ENCODE measurements around the gene TCAP.

The TCAP gene, protein sequence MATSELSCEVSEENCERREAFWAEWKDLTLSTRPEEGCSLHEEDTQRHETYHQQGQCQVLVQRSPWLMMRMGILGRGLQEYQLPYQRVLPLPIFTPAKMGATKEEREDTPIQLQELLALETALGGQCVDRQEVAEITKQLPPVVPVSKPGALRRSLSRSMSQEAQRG

DNA sequence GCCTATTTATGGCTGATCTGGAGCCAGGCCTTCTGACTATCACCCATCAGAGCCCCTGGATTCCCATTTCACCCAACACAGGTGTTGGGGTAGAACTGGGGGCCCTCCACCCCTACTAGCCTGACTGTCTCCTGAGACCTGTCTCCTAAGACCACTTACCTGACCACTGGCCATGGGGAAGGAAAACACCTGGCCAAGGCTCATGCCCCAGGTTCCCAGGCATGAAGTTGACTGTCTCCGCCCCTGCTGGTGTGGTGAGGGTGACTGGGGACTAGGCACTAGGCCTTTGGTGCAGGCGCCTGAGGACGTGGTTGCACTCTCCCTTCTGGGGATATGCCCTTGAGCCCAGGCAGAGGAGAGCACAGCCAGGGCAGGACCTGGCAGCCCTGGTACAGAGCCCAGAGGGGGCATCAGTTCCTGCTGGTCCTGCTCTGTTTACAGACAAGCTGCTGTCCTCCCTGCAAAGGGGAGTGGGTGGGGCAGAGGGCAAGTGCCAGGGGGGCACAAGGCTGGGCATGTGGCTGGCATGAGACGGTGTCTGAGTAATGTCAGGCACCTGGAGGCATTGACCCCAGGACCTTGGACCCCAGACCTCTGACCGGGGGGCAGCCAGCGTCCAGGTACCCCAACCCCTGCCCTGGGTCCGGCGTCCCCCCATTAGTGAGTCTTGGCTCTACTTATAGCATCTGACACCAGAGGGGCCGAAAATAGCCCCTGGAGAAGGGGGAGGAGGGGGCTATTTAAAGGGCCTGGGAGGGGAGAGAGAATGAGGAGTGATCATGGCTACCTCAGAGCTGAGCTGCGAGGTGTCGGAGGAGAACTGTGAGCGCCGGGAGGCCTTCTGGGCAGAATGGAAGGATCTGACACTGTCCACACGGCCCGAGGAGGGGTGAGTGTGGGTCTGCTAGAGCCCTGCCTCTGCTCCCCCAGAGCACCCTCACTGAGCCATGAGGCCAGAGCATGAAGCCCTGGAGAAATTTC, at the start of gene TCAP:
Gene TCAP (plus strand): TSS at position 769 of the 981 bp plus-strand sequence. CDS start 11 bp downstream, at position 780.
- DNase-seq, result peak; percentile 12

DNA sequence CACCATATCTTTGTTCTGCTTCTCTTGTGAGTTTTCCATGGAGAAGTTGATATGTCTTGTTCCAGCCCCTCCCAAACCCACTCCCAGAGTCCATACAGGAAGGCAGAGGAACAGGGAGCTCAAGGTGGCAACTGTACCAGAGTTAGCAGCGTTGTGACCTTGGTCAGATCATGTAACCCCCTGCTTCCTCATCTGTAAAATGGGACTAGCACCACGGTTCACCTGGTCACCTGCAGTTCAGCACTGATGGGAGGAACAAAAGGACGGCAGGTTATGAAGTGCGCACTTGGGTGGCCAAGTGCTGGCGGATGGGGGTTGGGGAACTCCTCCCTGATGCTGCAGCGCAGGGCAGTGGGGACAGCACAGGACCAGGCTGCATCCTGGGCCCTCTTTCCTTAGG, 49.7 kb upstream of the TCAP start:
- no peak for DNase-seq

DNA sequence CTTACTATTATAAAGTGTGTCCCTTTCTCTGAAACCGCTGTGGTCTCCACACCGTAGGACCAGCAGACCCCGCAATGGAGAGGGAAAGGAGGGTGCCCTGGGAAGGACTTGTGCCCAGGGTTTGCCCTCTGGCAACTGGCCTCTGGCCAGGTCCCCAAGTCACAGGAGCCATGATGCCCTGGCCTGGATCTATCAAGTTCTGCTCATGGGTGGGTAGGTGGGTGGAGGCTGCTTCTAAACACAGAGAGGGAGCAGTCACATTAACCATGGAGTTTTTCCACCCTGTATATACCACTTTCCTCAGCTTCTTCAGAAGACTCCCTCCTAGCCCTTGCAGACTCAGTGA, 48.1 kb upstream of the TCAP start:
- peak; percentile 45 for DNase-seq

DNA sequence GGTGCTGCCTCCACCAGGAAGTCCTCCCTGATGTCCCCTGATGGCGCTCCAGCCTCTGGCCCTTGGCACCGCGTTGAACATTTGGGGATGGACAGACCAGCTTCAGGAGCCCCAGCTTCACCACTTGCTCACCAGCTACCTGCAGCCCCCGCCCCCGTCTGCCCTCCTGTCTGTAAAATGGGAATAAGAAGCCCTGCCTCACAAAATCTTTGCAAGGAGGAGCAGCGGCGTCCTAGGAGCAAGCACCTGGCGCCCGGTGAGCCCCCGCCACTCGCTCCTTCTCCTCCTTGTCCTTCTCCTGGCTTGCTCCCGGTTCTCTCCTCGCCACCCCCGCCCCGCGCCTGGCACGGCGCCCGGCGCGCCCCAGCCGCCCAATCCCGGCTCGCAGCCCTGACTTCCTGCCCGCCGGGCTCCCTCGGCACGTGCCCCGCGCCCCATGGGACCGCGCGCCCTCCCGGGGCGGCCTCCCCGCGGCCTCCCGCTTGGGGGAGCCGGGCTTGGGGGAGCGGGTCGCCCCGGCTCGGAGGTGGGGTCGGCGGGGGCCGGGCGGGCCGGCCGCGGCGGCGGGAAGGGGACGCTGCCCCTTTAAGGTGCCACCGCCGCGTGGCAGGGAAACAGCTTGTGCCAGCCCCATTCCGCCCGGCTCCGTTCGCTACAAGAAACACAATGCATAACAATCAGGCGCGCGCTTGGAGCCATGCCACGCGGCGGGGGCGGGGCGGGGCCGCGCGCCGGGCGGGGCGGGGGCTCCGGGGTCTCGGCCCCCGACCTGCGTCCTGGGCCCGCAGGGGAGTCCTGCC, 47.5 kb upstream of the TCAP start:
- DNase-seq, result peak; percentile 85

DNA sequence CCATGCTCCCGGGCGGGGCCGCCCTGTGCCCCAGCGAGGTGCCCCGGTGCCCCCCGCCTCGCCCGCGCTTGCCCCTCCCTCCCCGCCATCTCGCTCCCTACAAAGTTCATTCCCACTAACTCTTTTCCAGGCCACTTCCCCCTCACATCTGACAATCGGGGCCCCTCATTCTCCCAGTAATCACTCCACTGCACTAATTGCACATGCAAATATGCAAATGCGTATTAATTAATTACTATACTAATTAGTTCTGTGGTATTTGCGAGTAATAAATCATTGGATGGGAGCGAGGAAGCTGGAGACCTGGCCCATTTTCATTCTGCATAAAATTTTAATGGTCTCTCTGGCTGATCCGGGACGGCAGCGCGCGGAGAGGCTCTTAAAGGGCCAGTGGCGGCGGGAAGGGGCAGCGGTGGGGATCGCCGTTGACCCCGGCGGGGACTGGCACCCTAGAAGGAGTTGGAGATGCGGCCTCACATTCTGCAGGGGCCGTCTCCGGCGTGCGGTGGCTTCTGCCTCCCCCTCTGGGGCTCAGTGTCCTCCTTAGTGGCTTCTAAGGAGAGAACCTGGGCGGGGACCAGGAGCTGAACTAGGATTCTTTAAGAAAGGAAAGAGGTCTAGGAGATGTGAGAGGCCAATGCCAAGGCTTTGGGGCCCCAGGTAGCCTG, 46.8 kb upstream of the TCAP start:
- peak; percentile 45 for DNase-seq

DNA sequence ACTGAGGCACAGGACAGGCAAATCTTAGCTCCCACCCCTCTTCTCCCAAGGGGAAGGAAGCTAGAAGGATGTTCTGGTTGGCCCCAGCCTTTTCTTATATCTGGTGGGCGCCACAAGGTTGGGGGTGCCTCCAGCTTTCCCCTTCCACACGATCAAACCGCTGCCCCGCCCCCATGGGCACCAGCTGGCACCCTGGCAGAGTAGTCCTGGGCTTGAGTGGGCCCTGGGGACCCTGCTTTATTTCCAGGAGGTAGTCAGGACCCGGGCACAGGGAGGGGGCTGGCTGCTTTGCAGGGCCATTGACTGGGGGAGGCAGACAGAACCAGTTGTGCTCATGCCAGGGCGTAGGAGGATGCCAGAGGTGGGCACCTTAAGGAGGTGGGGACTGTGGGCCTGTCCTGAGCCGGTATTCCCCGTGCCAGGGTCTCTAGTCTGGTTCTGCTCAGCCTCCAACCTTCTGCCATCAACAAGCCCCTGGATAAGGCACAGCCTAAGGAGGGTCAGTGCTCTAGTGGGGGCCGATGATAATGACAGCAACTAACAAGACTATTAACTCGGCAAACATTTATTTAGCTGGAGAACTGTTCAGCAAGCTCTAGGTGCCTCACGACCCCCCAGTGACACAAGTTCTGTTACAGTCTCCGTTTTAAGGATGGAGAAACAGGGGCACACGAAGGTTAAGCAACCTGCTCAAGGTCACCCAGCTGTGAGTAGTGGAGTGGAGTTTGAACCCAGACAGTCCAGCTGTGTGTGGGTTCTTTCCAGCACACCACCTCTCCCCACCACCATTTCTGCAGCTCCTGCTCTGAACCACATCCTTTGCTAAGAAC, 46.0 kb upstream of the TCAP start:
- no peak for DNase-seq

DNA sequence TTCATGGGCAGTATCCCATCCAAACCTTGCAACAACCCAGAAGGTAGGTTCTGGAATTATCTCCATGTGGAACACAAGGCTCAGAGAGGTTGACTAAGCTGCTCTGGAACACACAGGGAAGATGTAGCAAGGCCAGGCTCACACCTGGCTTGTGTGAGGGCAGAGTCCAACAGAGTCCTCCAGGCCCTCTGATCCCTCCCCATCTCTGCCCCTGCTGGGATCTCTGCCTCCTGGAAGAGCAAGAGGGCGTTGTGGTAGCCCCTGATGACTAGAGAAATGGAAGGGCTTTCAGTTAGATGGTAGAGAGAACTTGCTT, 45.4 kb upstream of the TCAP start:
- peak; percentile 28 for DNase-seq

DNA sequence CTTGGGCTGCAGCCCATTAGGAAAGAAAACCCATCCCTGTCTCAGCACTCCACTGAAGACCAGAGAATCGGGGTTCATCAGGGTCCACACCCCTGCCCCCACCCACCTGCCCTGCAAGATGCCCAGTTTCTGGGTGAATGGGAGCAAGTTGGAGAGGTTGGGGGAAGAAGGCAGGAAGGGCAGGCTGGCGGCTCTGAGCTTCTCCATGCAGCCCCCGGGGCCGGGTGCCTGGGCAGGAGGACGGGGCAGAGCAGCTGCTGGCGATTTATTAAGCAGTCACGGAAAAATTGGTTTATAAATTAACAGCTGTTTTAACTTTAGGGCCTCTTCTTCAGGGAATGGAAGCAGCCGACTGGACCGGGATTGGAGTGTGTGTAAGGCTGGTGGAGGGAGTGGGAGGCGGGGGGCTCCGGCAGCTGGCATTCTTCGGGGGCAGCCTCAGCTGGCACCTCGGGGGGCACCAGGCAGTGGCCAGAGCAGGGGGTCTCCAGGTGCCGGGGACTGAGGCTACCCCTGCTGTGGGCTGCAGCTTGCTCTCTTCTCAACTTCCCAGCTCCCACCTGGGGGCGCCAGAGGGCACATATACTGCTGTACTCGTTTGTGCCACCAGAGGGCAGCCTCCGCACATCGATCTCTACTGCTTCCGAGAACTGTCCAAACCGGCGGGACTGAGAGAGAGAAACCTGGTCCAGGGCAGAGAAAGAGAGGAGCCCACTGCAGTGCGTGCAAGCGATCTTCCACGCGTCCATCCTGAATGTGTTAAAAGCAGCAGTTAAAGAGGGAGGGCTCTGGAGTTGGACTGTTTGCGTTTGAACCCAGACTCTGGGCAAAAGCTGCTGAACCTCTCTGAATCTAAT, 43.4 kb upstream of the TCAP start:
- DNase-seq, result peak; percentile 84

DNA sequence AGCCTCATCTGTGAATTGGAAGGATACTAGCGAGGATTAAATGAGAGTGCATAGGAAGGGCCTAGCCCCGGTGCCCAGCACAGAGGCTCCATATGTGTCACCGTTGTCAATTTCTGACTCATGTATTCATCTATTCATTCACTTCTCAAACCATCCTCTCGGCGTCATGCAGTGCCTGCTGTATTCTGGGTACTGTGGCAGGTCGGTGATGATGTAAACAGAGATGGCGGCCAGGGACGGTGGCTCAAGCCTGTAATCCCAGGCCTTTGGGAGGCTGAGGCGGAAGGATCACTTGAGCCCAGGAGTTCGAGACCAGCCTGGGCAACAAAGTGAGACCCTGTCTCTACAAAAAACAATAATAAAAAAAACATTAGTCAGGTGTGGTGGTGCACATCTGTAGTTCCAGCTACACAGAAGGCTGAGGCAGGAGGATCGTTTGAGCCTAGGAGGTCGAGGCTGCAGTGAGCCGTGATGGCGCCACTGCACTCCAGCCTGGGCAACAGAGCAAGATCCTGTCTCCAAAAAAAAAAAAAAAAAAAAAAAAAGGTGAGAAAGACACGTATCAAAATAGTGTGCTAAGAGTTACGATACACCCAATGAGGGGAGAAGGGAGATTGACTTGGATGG, 42.7 kb upstream of the TCAP start:
- DNase-seq, result peak; percentile 58

DNA sequence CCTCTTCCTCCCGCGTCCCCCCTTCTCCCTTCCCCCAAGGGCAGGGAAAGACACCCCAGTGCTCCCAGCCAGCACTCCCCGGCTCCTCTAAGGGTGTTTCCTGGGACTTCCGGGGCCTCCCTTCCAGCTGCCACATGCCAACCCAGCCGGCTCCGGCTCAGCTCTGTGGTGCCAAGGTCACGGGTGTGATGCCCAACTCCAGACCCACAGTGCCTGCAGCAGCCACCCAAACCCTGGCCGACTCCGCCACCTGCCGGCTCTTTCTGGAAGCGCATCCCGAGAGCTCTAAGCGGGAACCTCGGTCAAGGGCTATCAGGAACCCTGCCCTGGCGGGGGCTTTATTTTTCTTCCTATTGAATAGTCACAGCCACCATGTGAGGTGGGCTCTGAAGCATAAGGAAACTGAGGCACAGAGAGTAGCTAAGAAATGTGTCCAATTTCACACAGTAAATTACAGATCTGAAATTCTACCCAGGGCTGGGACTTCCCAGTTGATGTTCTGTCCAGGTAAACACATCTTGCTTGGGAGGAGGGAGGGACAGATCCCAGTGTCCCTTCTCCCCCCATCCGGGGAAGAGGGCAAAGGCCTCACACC, 41.7 kb upstream of the TCAP start:
- peak; percentile 86 for DNase-seq

DNA sequence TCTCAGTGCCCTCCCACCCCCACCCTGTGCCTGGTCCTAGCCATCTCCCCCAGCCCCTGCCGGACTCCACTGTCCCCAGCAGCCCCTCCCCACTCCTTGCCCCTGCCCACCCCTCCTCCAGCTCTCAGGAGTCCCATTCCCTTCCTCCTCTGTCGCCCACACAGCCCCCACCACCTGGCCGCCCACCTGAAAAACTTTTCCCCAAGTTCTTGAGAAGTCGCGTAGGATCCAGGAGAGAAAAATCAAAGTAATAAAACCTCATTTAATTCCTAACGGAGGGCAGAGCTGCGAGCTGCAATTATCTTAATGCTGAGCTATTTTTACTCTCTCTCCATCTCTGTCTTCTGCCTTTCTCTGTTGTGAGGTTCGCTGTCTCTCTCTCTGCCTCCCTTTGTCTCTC, 40.8 kb upstream of the TCAP start:
- no peak for DNase-seq

DNA sequence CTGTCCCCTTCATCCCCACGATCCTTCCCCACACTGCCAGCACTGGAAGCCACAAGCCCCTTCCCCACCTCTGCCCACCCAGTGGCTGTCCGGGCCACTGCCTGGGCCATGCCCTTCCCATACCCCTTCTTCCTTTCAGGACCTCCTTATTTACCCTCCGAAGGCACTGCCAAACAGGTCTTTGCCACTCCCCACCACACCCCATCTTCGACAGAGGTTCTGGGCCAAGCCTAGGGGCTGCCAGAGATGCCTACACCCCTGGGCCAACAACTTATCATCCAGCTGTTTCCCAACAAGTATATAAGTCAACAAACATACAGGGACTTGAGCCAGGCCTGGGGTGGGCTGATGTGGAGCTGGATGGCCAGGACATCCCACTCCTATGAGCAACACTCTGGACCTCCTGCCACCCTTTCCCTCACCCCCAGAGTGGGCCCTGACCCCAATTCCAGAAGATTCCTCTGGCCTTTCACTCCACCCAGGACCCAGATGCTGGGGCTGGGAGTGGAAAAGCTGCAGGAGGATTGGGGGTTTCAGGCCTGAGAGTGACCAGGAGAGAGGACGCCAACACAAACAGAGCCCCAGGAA, 39.9 kb upstream of the TCAP start:
- no peak for DNase-seq

DNA sequence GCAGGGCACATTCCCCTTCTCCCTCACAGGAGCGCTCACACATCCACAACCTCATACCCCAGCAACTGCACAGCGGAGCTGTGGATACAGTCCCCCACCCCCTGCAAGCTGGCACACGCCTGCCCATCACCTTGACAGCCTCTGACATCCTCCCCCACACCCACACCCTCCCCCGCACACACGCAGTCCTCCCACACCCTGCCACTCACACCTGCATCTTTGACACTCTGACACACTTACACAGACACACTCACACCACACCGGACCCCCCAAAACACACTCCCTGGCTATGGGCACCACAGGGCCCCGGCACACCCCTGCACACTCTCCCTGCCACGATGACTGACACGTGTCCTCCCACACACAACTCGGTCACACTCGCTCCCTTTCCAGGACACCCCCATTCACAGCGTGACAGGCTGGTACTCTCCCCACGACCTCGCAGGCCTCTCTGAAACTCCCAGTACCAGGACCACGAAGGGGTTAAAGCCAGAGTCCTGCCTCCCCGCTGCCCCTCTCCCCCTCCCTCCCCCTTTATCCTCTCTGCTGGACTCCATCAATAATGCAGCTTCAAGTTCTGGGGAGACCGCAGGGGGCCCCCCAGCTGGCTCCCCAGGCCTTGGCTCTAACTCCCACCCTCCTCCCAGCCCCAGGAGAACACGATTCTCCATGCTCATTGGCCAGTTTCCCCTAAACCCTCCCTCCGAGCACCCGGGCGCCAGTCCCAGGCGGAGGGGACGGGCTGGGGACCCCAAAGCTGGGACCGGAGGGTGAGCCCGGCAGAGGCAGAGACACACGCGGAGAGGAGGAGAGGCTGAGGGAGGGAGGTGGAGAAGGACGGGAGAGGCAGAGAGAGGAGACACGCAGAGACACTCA, 38.7 kb upstream of the TCAP start, which contains the start of gene PPP1R1B:
Gene PPP1R1B (plus strand): TSS at position 782 of the 876 bp plus-strand sequence. CDS start 441 bp downstream, outside the sequence.
- DNase-seq, result no peak

DNA sequence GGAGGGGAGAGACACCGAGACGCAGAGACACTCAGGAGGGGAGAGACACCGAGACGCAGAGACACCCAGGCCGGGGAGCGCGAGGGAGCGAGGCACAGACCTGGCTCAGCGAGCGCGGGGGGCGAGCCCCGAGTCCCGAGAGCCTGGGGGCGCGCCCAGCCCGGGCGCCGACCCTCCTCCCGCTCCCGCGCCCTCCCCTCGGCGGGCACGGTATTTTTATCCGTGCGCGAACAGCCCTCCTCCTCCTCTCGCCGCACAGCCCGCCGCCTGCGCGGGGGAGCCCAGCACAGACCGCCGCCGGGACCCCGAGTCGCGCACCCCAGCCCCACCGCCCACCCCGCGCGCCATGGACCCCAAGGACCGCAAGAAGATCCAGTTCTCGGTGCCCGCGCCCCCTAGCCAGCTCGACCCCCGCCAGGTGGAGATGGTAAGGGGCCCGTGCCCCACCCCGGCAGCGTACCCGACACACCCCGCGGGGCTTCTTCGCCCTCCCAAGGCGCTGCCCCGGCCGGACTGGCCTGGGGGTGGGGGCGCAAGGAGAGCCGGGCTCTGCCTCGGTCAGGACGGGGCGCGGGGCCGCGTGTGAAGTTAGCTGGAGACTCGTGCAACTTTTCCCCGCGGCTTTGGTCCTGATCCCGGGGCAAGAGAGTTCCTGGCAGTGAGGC, 38.0 kb upstream of the TCAP start:
- DNase-seq, result no peak

DNA sequence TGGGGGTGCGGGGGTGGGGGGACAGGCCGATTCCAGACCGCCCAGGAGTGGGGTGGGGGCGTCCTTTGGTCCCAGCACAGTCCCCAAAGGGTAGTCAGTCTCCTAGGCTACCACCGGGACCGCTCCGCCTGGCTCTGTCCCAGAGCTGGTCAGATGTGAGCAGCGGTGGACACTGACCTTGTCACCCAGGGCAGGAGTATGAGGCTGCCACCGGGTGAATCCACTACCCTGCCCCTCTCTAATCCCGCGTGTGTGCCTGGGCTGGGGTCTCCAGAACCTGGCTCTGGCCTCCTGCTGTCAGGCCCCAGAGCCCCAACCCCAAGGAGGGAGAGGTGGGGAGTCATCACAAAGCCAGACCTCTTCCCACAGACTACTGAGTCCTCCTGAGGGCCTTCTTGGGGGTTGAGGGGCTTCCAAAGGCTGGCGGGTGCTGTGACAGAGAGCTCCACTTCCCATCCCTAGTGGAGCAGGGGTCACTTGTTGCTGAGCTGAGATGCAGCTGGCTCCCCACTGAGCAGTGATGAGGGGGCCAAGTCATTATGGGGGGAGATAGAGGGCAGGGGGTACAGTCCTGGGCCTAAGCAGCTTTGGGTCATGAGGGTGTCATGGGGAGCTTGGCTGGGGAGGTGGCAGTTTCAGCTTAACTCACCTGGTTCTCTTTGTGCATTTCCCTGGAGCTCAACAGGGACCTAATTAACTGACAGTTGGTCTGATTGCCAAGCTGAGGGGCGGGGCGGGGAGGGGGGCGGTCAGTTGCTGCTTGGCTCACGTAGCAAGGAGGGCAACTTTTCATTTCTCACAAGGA, 37.2 kb upstream of the TCAP start:
- DNase-seq, result no peak

DNA sequence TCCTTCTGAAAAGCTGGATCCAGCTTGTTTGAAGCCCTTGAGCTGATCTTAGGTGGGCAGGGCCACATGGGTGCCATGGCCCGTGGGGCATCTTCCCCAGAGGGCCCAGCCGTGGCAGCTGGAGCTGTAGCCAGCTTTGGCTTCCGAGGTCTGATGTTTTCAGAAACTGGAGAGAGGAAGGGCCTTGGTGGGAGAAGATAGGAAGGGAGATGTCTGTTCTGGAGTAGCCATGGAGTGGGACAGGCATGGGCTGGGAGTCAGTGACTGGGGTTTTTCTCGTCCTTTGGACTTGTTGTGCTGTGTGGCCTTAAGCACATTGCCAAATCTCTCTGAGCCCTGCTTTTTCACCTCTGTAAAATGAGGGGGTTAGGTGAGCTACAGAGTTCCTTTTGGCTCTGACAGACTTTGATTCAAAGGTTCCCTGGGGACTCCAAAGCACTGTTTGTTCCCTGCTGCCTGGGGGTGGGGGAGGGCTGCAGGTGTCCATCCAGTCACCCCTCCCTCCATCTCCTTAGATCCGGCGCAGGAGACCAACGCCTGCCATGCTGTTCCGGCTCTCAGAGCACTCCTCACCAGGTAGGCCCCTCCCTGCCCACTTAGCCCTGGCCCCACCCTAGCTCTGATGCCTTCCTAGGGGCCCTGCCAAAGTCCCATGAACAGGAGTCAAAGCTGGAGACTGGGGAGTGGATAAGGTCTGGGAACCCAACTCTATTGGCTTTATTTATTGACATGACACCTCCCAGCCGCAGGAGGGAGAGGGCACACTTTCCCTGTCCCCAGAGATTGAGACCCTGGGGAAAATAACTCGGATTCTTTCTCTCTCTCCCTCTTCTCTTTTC, 36.3 kb upstream of the TCAP start:
- peak; percentile 7 for DNase-seq
